GM12892 (cell line): ENCODE measurements around the gene RIOK3.
A peak's percentile ranks its signal among the peaks of the same experiment; 100 is the strongest.
"Not testable (repeated sequence)": the region's sequence is repeated elsewhere in the genome, so short reads cannot be mapped to it uniquely, and the experiment has no call there.

Source experiments
- DNase-seq: peaks from one replicate; pipeline ENCODE4 v3.0.0; 2011; ENCODE audit not compliant: insufficient read length
- FAIRE-seq: peaks from 2 replicates; lab custom pipeline; 2011; peaks lifted over from hg19 to GRCh38; lab: Jason Lieb, UNC
- POLR2A ChIP-seq: IDR thresholded peaks from 2 replicates; pipeline ENCODE4 v1.6.1; 2011; ENCODE audit warnings: low read depth, low read length, control low read depth
- POLR2AphosphoS5 ChIP-seq: IDR thresholded peaks from 2 replicates; pipeline ENCODE4 v1.6.1; 2011; ENCODE audit warnings: low read depth, low read length, control low read depth
- TAF1 ChIP-seq: IDR thresholded peaks from 2 replicates; pipeline ENCODE4 v1.6.1; 2011; ENCODE audit warnings: low read depth, mild to moderate bottlenecking, control low read depth, low read length, borderline replicate concordance

RIOK3 gene

GRCh38 chr18:23502516-23503037 is 49.5 kb downstream of the RIOK3 start:
- FAIRE-seq: no peak
- DNase-seq: no peak
- TF ChIP-seq TAF1 (no peak), POLR2AphosphoS5 (no peak), POLR2A (no peak)

GRCh38 chr18:23503038-23503962 is 50.2 kb downstream of the RIOK3 start, which contains the start of gene RMC1:
RMC1 (plus strand) TSS chr18:23503511; CDS start chr18:23503619, 108 bp downstream.
- DNase-seq (peak; percentile 81), FAIRE-seq (peak; percentile 92)
- TF ChIP-seq POLR2AphosphoS5: peak; percentile 86
- TF ChIP-seq POLR2A: peak; percentile 91
- peak; percentile 51; the same call in 1 of the 2 replicates for TF ChIP-seq TAF1

GRCh38 chr18:23503963-23504344 is 50.9 kb downstream of the RIOK3 start:
- FAIRE-seq (no peak), DNase-seq (no peak)
- TF ChIP-seq TAF1: no peak
- TF ChIP-seq POLR2AphosphoS5: no peak
- no peak for TF ChIP-seq POLR2A

GRCh38 chr18:23504720-23505119 is 51.6 kb downstream of the RIOK3 start:
- FAIRE-seq (peak; percentile 21), DNase-seq (no peak)
- TF ChIP-seq POLR2A (no peak), POLR2AphosphoS5 (no peak), TAF1 (no peak)

- FAIRE-seq (no peak), DNase-seq (no peak)
- TF ChIP-seq TAF1 (no peak), POLR2A (no peak), POLR2AphosphoS5 (no peak)
Measured at GRCh38 chr18:23506393-23506792, 53.3 kb downstream of the RIOK3 start.

- DNase-seq, FAIRE-seq: not testable (repeated sequence)
Measured at GRCh38 chr18:23510923-23511322, 57.8 kb downstream of the RIOK3 start.

GRCh38 chr18:23512216-23512615 is 59.1 kb downstream of the RIOK3 start:
- DNase-seq, FAIRE-seq: not testable (repeated sequence)

GRCh38 chr18:23512641-23513040 is 59.6 kb downstream of the RIOK3 start:
- FAIRE-seq (no peak), DNase-seq (no peak)
- TF ChIP-seq POLR2AphosphoS5 (no peak), POLR2A (no peak)

GRCh38 chr18:23515911-23516546 is 62.9 kb downstream of the RIOK3 start:
- TF ChIP-seq POLR2A (no peak), POLR2AphosphoS5 (no peak), TAF1 (no peak)
- peak; percentile 88 for FAIRE-seq
- peak; percentile 52 for DNase-seq

- TF ChIP-seq POLR2AphosphoS5 (no peak), POLR2A (no peak), TAF1 (no peak)
- FAIRE-seq (no peak), DNase-seq (no peak)
Measured at GRCh38 chr18:23519734-23520133, 66.6 kb downstream of the RIOK3 start.

- FAIRE-seq: no peak
- TF ChIP-seq TAF1 (no peak), POLR2AphosphoS5 (no peak), POLR2A (no peak)
- no peak for DNase-seq
Measured at GRCh38 chr18:23521271-23521670, 68.2 kb downstream of the RIOK3 start.

GRCh38 chr18:23521907-23522306 is 68.8 kb downstream of the RIOK3 start:
- no peak for FAIRE-seq
- TF ChIP-seq POLR2A: no peak
- TF ChIP-seq TAF1: no peak
- TF ChIP-seq POLR2AphosphoS5: no peak
- DNase-seq: no peak
